Transverse colon (tissue), 4 donors: ENCODE measurements around the gene GBE1. TPM values are rescaled to one million over a fixed set of nuclear protein-coding genes. Genes with fewer than 3 reads are reported as not detected.

ENCODE experiments used
- DNase-seq: peaks from one replicate; pipeline ENCODE4 v3.0.0-alpha.2; 2019
- H3K27ac ChIP-seq, 4 donors: fragments of 200-600 bp; sonication (generic); 2 replicates each; pipeline ENCODE4 v1.5.1; 2016 to 2018; ENCODE audit warnings: inconsistent platforms in 4 of 4
- H3K27me3 ChIP-seq: fragments of 200-600 bp; sonication (generic); 2 replicates; pipeline ENCODE4 v1.5.1; 2017; ENCODE audit warnings: inconsistent platforms
- H3K36me3 ChIP-seq, 4 donors: fragments of 200-600 bp; sonication (generic); 2 replicates each; pipeline ENCODE4 v1.5.1; 2017 to 2019; ENCODE audit warnings: inconsistent platforms in 4 of 4
- H3K4me1 ChIP-seq, 4 donors: fragments of 200-600 bp; sonication (generic); 2 replicates each; pipeline ENCODE4 v1.5.1; 2017 to 2020; ENCODE audit warnings: inconsistent platforms in 4 of 4
- H3K4me3 ChIP-seq, 4 donors: fragments of 200-600 bp; sonication (generic); 1 replicate in 1 of 4; 2 replicates in 3 of 4; pipeline versions ENCODE4 v1.5.1 to v1.6.1; 2017 to 2019; ENCODE audit warnings: inconsistent platforms in 4 of 4
- H3K9me3 ChIP-seq, 2 donors: fragments of 200-600 bp; sonication (generic); 2 replicates each; pipeline ENCODE4 v1.5.1; 2017 to 2019; ENCODE audit warnings: inconsistent platforms in 2 of 2
- EP300 ChIP-seq: sonication (generic); formaldehyde crosslinking; IDR thresholded peaks from one replicate; pipeline ENCODE4 v1.6.1; 2017; ENCODE audit warnings: antibody characterized with exemption, low read depth
- POLR2A ChIP-seq: fragments of 450-650 bp; IDR thresholded peaks from one replicate; pipeline ENCODE4 v1.6.1; 2016; ENCODE audit warnings: antibody characterized with exemption, mild to moderate bottlenecking, moderate library complexity
- POLR2AphosphoS5 ChIP-seq, 3 donors: sonication (generic); formaldehyde crosslinking; IDR thresholded peaks; one replicate each; pipeline ENCODE4 v1.6.1; 2016; ENCODE audit warnings: antibody characterized with exemption in 3 of 3
- WGBS, 2 donors: methylation state at CpG; one replicate each; pipeline ENCODE4 v1.1.5; 2018; ENCODE audit warnings: low coverage in 1 of 2; 5-methylcytosine and 5-hydroxymethylcytosine counted together
- in situ Hi-C, 4 donors: fragments of 200-750 bp; cut with MboI; loops; one replicate each; pipeline versions ENCODE4 v1.15.0 to v1.15.1; 2017; ENCODE audit warnings: low sequenced_read_pairs in 3 of 4, low pct_ligation_motif_present in 1 of 4, low pct_unique_long_range_greater_than_20kb in 1 of 4
- intact Hi-C: fragments of 100-400 bp; cut with DNase I; formaldehyde crosslinking; loops from one replicate; pipeline ENCODE4 v1.15.1; 2023; ENCODE audit warnings: low total_unique reads
- total RNA-seq, 4 donors: library from RNA; depleted of rRNA; stranded (reverse); fragments of >200 nt; gene quantifications; one replicate each; pipeline ENCODE4 v1.1.0, GENCODE V29; 2016
- TF ChIP-seq, protein P1 (sequence below), 5 experiments: fragments of 200-600 bp in 3 of 5; fragments of 450-650 bp in 2 of 5; sonication (generic) in 3 of 5; IDR thresholded peaks; 1 replicate in 2 of 5; 2 replicates in 3 of 5; pipeline ENCODE4 v1.5.1; 2016 to 2017; ENCODE audit warnings: antibody characterized with exemption in 5 of 5, inconsistent platforms in 3 of 5, mild to moderate bottlenecking in 2 of 5, moderate library complexity in 1 of 5

GBE1 gene
- total RNA-seq, 4 donors from 2014 or later, result 3.0 to 24.3 (median 16.7) TPM

- Histone ChIP-seq H3K4me3 (no peak overlapping the region), H3K27ac (no peak overlapping the region), H3K36me3 (no peaks in the 10 kb centered on the region), H3K4me1 (peaks cover 0 to 31% (median 3%) of the 10 kb centered on the region in 4 donors), H3K9me3 (no peaks in the 10 kb centered on the region), H3K27me3 (no peaks in the 10 kb centered on the region)
- intact Hi-C loops (no loop called here), in situ Hi-C loops (no loop called here)
- TF ChIP-seq POLR2A, result no peak
- no peak for TF ChIP-seq POLR2AphosphoS5 (IDR thresholded peaks at IDR 0.05)
- TF ChIP-seq EP300, result no peak
- TF ChIP-seq, protein P1, sequence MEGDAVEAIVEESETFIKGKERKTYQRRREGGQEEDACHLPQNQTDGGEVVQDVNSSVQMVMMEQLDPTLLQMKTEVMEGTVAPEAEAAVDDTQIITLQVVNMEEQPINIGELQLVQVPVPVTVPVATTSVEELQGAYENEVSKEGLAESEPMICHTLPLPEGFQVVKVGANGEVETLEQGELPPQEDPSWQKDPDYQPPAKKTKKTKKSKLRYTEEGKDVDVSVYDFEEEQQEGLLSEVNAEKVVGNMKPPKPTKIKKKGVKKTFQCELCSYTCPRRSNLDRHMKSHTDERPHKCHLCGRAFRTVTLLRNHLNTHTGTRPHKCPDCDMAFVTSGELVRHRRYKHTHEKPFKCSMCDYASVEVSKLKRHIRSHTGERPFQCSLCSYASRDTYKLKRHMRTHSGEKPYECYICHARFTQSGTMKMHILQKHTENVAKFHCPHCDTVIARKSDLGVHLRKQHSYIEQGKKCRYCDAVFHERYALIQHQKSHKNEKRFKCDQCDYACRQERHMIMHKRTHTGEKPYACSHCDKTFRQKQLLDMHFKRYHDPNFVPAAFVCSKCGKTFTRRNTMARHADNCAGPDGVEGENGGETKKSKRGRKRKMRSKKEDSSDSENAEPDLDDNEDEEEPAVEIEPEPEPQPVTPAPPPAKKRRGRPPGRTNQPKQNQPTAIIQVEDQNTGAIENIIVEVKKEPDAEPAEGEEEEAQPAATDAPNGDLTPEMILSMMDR (IDR thresholded peaks at IDR 0.05), result no peak
- 79 to 85% methylated on average over 3 of the region's 3 CpGs for WGBS, 2 donors
- no peak for DNase-seq
Observed at GRCh38 chr3:81463781-81464180, 297.7 kb downstream of the GBE1 start.

DNA sequence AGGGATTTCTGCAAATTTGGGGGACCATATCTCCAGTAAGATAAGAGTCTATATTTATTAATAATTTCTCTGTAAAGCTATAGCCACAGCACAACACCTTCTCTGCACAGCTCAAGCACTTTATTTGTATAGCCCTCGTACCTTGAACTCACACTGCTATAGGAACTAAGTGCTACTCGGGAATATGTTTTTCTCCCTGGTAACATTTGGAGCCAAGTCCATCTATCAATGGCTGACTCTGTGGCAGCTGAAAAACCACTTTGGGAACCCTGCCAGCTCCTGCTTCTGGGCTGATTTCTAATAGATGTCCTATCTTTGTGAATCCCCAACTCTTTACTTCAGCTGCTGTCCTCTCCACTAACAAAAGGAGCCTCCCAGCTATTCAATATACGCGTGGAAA lies 298.5 kb downstream of the GBE1 start:
- no peak overlapping the region for H3K27ac ChIP-seq
- TF ChIP-seq, protein P1 (IDR thresholded peaks at IDR 0.05), result no peak
- no peak for TF ChIP-seq POLR2A
- no peak for DNase-seq
- no peaks in the 10 kb centered on the region for H3K27me3 ChIP-seq
- intact Hi-C loops (no loop called here), in situ Hi-C loops (no loop called here)
- H3K9me3 ChIP-seq, result no peaks in the 10 kb centered on the region
- no peak overlapping the region for H3K4me3 ChIP-seq
- peaks cover 0 to 24% (median 2%) of the 10 kb centered on the region in 4 donors for H3K4me1 ChIP-seq
- WGBS, 2 donors, result 0 to 55% methylated on average over 1 to 4 of the region's 4 CpGs
- no peaks in the 10 kb centered on the region for H3K36me3 ChIP-seq

DNA sequence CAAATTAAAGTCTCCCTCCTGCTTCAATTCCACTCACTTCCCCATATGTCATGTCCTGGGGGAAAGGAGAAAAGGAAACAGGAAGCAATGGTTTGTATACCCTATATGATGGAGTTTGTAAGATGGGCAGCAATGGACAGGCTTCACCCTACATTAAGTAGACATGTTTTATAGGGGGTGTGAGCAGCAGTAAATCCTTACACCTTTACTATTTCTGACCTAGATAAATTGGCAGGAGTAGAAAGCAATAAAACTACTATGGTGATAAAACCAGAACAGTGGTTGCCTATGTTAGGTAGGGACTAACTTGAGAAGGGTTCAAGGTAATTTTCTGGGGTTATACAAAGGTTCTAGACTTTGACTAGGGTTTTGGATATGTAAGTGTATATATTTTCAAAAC lies 301.7 kb downstream of the GBE1 start:
- no peaks in the 10 kb centered on the region for H3K27me3 ChIP-seq
- in situ Hi-C loops (no loop called here), intact Hi-C loops (no loop called here)
- no peak for TF ChIP-seq POLR2AphosphoS5 (IDR thresholded peaks at IDR 0.05)
- TF ChIP-seq POLR2A, result no peak
- TF ChIP-seq EP300, result no peak
- TF ChIP-seq, protein P1 (IDR thresholded peaks at IDR 0.05), result no peak
- H3K4me3 ChIP-seq, result no peak overlapping the region
- no peaks in the 10 kb centered on the region for H3K9me3 ChIP-seq
- H3K27ac ChIP-seq, result no peak overlapping the region
- peaks cover 0 to 17% (median 2%) of the 10 kb centered on the region in 4 donors for H3K4me1 ChIP-seq
- no peak for DNase-seq
- no peaks in the 10 kb centered on the region for H3K36me3 ChIP-seq

GRCh38 chr3:81452418-81452817 lies 309.0 kb downstream of the GBE1 start:
- H3K9me3 ChIP-seq, result no peaks in the 10 kb centered on the region
- in situ Hi-C loops (no loop called here), intact Hi-C loops (no loop called here)
- H3K4me3 ChIP-seq, result no peak overlapping the region
- no peaks in the 10 kb centered on the region for H3K36me3 ChIP-seq
- H3K4me1 ChIP-seq, result no peaks in the 10 kb centered on the region
- no peak for DNase-seq
- no peak overlapping the region for H3K27ac ChIP-seq
- TF ChIP-seq POLR2AphosphoS5 (IDR thresholded peaks at IDR 0.05) (no peak), POLR2A (no peak), EP300 (no peak)
- TF ChIP-seq, protein P1 (IDR thresholded peaks at IDR 0.05), result no peak
- no peaks in the 10 kb centered on the region for H3K27me3 ChIP-seq
